Epithelial cell of prostate (primary cell): Measurements from ENCODE around the gene GMIP.
"Not testable (repeated sequence)": the region's sequence is repeated elsewhere in the genome, so short reads cannot be mapped to it uniquely, and the experiment has no call there.

Experiments used
- DNase-seq: peaks from one replicate; pipeline ENCODE4 v3.0.0-alpha.2; 2011; ENCODE audit warnings: low read depth, low spot score
- H3K27ac ChIP-seq: fragments of 450-650 bp; 2 replicates; pipeline ENCODE4 v1.5.1; 2017; ENCODE audit warnings: mild to moderate bottlenecking

GMIP gene

GRCh38 chr19:19643158-19644053, at the start of gene GMIP:
GMIP (minus strand) TSS chr19:19643657; CDS start chr19:19643529, 128 bp downstream.
- no peak for DNase-seq

GRCh38 chr19:19691683-19692082, 48.2 kb upstream of the GMIP start:
- no peak for DNase-seq
- H3K27ac ChIP-seq = no peak overlapping the region

More at GRCh38 chr19:19643158-19644053, at the start of gene GMIP:
- H3K27ac ChIP-seq = peak within 1 kb of the TSS; percentile 59

GRCh38 chr19:19689023-19689422, 45.6 kb upstream of the GMIP start:
- H3K27ac ChIP-seq, DNase-seq: not testable (repeated sequence)

- DNase-seq = no peak
- no peak overlapping the region for H3K27ac ChIP-seq
Observed at GRCh38 chr19:19687090-19687489, 43.6 kb upstream of the GMIP start.

GRCh38 chr19:19686580-19686979, 43.1 kb upstream of the GMIP start:
- DNase-seq = no peak
- H3K27ac ChIP-seq = no peak overlapping the region

- not testable (repeated sequence) for H3K27ac ChIP-seq, DNase-seq
Observed at GRCh38 chr19:19686119-19686518, 42.7 kb upstream of the GMIP start.

GRCh38 chr19:19679176-19680073, 36.0 kb upstream of the GMIP start:
- H3K27ac ChIP-seq = no peak overlapping the region
- no peak for DNase-seq

- no peak overlapping the region for H3K27ac ChIP-seq
- DNase-seq = no peak
Observed at GRCh38 chr19:19677579-19677978, 34.1 kb upstream of the GMIP start.

GRCh38 chr19:19674315-19674714, 30.9 kb upstream of the GMIP start:
- no peak for DNase-seq
- no peak overlapping the region for H3K27ac ChIP-seq

- DNase-seq = peak; percentile 12
- peak overlapping the region; percentile 34 for H3K27ac ChIP-seq
Observed at GRCh38 chr19:19672816-19673215, 29.4 kb upstream of the GMIP start.

- no peak for DNase-seq
- peak overlapping the region; percentile 82 for H3K27ac ChIP-seq
Observed at GRCh38 chr19:19670070-19670551, 26.7 kb upstream of the GMIP start.

- peak; percentile 59 for DNase-seq
- H3K27ac ChIP-seq = peak within 1 kb of the TSS; percentile 82
Observed at GRCh38 chr19:19668230-19669012, 25.0 kb upstream of the GMIP start, which contains the start of gene ZNF101. ZNF101 (plus strand) TSS chr19:19668839; CDS start chr19:19668964, 125 bp downstream.

- H3K27ac ChIP-seq, DNase-seq: not testable (repeated sequence)
Observed at GRCh38 chr19:19665420-19665948, 22.0 kb upstream of the GMIP start.

GRCh38 chr19:19663256-19664120, 20.0 kb upstream of the GMIP start, which contains the start of gene ATP13A1:
ATP13A1 (minus strand) TSS chr19:19663676; CDS start chr19:19663666, 10 bp downstream.
- DNase-seq = peak; percentile 89
- H3K27ac ChIP-seq = peak within 1 kb of the TSS; percentile 81

GRCh38 chr19:19662871-19663255, 19.4 kb upstream of the GMIP start:
- no peak for DNase-seq
- H3K27ac ChIP-seq = peak overlapping the region; percentile 81

- no peak for DNase-seq
- H3K27ac ChIP-seq = peak overlapping the region; percentile 81
Observed at GRCh38 chr19:19662344-19662743, 18.9 kb upstream of the GMIP start.

- H3K27ac ChIP-seq = no peak overlapping the region
- DNase-seq = no peak
Observed at GRCh38 chr19:19661675-19662251, 18.3 kb upstream of the GMIP start.

- H3K27ac ChIP-seq = no peak overlapping the region
- no peak for DNase-seq
Observed at GRCh38 chr19:19661141-19661674, 17.8 kb upstream of the GMIP start.
